Upper lobe of left lung (tissue), 6 donors: ENCODE data around the gene XXYLT1. TPM values are rescaled to one million over a fixed set of nuclear protein-coding genes. Genes with fewer than 3 reads are reported as not detected.

Experiments
- ATAC-seq, 2 donors: fragments of 200-7000 bp; cut with Tn5 transposase; one replicate each; pipeline ENCODE4 v1.9.1; 2022; ENCODE audit warnings: mild to moderate bottlenecking in 2 of 2, moderate library complexity in 2 of 2; ENCODE audit not compliant: low FRiP score in 2 of 2
- DNase-seq, 2 donors: peaks; one replicate each; pipeline ENCODE4 v3.0.0-alpha.2; 2019 to 2020
- H3K27ac ChIP-seq, 4 donors: fragments of 200-600 bp; sonication (generic); one replicate each; pipeline ENCODE4 v1.5.1; 2016 to 2019
- H3K27me3 ChIP-seq, 4 donors: fragments of 200-600 bp; sonication (generic); one replicate each; pipeline ENCODE4 v1.5.1; 2017 to 2019
- H3K36me3 ChIP-seq, 4 donors: fragments of 200-600 bp; sonication (generic); one replicate each; pipeline ENCODE4 v1.5.1; 2016 to 2019
- H3K4me1 ChIP-seq, 4 donors: fragments of 200-600 bp; sonication (generic); one replicate each; pipeline ENCODE4 v1.5.1; 2018 to 2019
- H3K4me3 ChIP-seq, 4 donors: fragments of 200-600 bp; sonication (generic); one replicate each; pipeline ENCODE4 v1.5.1; 2017 to 2019; ENCODE audit warnings: mild to moderate bottlenecking in 2 of 4, moderate library complexity in 1 of 4
- H3K9me3 ChIP-seq, 4 donors: fragments of 200-600 bp; sonication (generic); one replicate each; pipeline ENCODE4 v1.5.1; 2018 to 2019
- CTCF ChIP-seq, 6 experiments: fragments of 450-650 bp in 4 of 6; fragments of 200-600 bp in 2 of 6; sonication (generic) in 2 of 6; IDR thresholded peaks; one replicate each; pipeline ENCODE4 v1.5.1; 2016 to 2019; ENCODE audit warnings: antibody characterized with exemption in 6 of 6
- EP300 ChIP-seq, 4 donors: sonication (generic); formaldehyde crosslinking; IDR thresholded peaks; one replicate each; pipeline ENCODE4 v1.5.1; 2017; ENCODE audit warnings: antibody characterized with exemption in 4 of 4, control low read depth in 2 of 4
- POLR2A ChIP-seq, 4 donors: fragments of 450-650 bp; IDR thresholded peaks; one replicate each; pipeline ENCODE4 v1.5.1; 2016 to 2017; ENCODE audit warnings: antibody characterized with exemption in 4 of 4, mild to moderate bottlenecking in 2 of 4
- POLR2AphosphoS5 ChIP-seq, 2 donors: sonication (generic); formaldehyde crosslinking; IDR thresholded peaks; one replicate each; pipeline ENCODE4 v1.5.1; 2017; ENCODE audit warnings: antibody characterized with exemption in 2 of 2
- WGBS, 2 donors: methylation state at CpG; one replicate each; pipeline ENCODE4 v1.1.5; 2017 to 2018; 5-methylcytosine and 5-hydroxymethylcytosine counted together
- total RNA-seq, 6 donors: library from RNA; depleted of rRNA in 4 of 6; stranded (reverse); fragments of >200 nt in 4 of 6; gene quantifications; one replicate each; pipeline versions ENCODE4 v1.1.0 to v1.2.1, GENCODE V29; 2016 to 2021
- donor health status: DM: no; HTN: no; CAD: no; lungs with moderate emphysema.
- donor health status: DM: no; HTN: yes; CAD: no; lungs with severe emphysema.

Gene XXYLT1
- total RNA-seq, 6 donors from 2014 or later: 6.3 to 9.6 (median 8.6) TPM

DNA sequence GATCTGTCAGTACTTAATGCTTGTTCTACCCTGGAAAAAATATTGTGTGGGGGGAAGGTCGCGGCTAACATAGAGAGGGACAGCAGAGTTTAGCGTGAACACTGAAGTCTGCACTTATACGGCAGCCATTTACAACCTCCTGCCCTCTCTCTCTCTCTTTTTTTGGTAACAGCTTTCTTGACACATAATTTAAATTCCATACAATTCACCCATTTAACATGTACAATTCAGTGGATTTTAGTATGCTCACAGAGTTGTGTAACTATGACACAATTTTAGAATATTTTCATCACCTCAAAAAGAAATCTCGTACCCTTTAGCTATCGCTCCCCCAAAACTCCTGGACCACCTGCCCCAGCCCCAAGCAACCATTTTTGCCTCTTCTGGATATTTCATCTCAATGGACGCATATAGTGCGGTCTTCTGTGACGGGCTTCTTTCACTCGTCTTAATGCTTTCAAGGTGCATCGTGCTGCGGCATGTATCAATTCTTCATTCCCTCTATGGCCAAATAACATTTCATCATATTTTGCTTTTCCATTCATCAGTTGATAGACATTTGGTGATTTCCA, 141.8 kb downstream of the XXYLT1 start:
- ATAC-seq (no peak), DNase-seq (no peak)
- WGBS, 2 donors: 88 to 94% methylated on average over 12 of the region's 12 CpGs
- Histone ChIP-seq H3K36me3 (no peaks in the 10 kb centered on the region), H3K27me3 (no peaks in the 10 kb centered on the region), H3K9me3 (no peaks in the 10 kb centered on the region), H3K27ac (no peak overlapping the region), H3K4me3 (no peak overlapping the region), H3K4me1 (no peaks in the 10 kb centered on the region)
- TF ChIP-seq POLR2AphosphoS5 (IDR thresholded peaks at IDR 0.05) (no peak), EP300 (IDR thresholded peaks at IDR 0.05) (no peak), POLR2A (IDR thresholded peaks at IDR 0.05) (no peak)

DNA sequence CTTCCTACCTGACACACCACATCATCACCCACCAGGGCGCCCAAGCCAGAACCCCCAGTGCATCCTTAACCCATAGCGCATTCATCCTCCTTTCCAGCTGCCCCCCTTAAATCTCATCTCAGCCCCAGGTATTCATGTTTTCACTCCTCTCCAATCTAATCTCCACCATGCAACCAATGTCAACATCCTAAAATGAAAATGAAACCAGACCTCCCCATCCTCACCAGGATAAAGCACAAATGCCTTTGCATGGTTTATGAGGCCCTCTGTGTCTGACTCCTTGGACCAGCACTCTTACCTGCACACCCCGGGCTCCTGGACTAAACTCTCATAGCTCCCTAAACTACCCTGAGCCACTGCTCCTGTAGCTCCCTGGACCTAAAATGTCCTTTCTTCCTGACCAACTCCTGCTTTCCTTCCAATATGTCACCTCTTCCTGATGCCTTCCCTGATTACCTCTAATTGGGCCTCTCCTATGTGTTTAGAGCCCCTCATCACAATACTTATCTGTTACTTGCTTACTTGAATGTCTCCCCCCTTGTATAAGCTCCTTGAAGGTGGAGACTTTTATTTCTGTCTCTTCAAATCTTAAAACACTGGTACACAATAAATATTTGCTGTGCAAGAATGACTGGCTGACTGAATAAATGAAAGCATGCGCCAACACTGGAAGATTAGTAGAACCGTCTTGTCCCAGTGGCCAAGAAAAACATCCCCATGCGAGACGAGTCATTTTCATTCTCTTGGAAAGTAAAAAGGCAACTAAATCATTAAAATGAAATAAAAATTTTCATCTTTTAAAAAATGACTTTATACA, 142.5 kb downstream of the XXYLT1 start:
- DNase-seq (no peak), ATAC-seq (no peak)
- Histone ChIP-seq H3K4me1 (no peaks in the 10 kb centered on the region), H3K27ac (no peak overlapping the region), H3K36me3 (no peaks in the 10 kb centered on the region), H3K4me3 (no peak overlapping the region), H3K27me3 (no peaks in the 10 kb centered on the region), H3K9me3 (no peaks in the 10 kb centered on the region)
- WGBS, 2 donors: 83 to 84% methylated on average over 7 of the region's 7 CpGs
- TF ChIP-seq CTCF (IDR thresholded peaks at IDR 0.05) (no peak), EP300 (IDR thresholded peaks at IDR 0.05) (no peak), POLR2AphosphoS5 (IDR thresholded peaks at IDR 0.05) (no peak), POLR2A (IDR thresholded peaks at IDR 0.05) (no peak)

GRCh38 chr3:195126056-195126605, 144.8 kb downstream of the XXYLT1 start:
- no peaks in the 10 kb centered on the region for H3K27me3 ChIP-seq
- no peaks in the 10 kb centered on the region for H3K9me3 ChIP-seq
- TF ChIP-seq POLR2AphosphoS5 (IDR thresholded peaks at IDR 0.05) (no peak), CTCF (IDR thresholded peaks at IDR 0.05) (no peak), POLR2A (IDR thresholded peaks at IDR 0.05) (no peak), EP300 (IDR thresholded peaks at IDR 0.05) (no peak)
- no peak overlapping the region for H3K27ac ChIP-seq
- no peak for ATAC-seq
- no peaks in the 10 kb centered on the region for H3K4me1 ChIP-seq
- DNase-seq: no peak
- 79 to 88% methylated on average over 10 to 14 of the region's 14 CpGs for WGBS, 2 donors
- H3K4me3 ChIP-seq: no peak overlapping the region
- no peaks in the 10 kb centered on the region for H3K36me3 ChIP-seq

GRCh38 chr3:195125646-195126045, 145.3 kb downstream of the XXYLT1 start:
- TF ChIP-seq POLR2A (IDR thresholded peaks at IDR 0.05): no peak
- TF ChIP-seq EP300 (IDR thresholded peaks at IDR 0.05): no peak
- TF ChIP-seq POLR2AphosphoS5 (IDR thresholded peaks at IDR 0.05): no peak
- TF ChIP-seq CTCF (IDR thresholded peaks at IDR 0.05): no peak
- Histone ChIP-seq H3K27ac (no peak overlapping the region), H3K4me1 (no peaks in the 10 kb centered on the region), H3K4me3 (no peak overlapping the region), H3K27me3 (no peaks in the 10 kb centered on the region), H3K9me3 (no peaks in the 10 kb centered on the region), H3K36me3 (no peaks in the 10 kb centered on the region)
- no peak for ATAC-seq
- DNase-seq: no peak
- WGBS, 2 donors: 97% methylated on average over 11 of the region's 11 CpGs; no CpG with 5 or more reads in 1 of the 2 donors

DNA sequence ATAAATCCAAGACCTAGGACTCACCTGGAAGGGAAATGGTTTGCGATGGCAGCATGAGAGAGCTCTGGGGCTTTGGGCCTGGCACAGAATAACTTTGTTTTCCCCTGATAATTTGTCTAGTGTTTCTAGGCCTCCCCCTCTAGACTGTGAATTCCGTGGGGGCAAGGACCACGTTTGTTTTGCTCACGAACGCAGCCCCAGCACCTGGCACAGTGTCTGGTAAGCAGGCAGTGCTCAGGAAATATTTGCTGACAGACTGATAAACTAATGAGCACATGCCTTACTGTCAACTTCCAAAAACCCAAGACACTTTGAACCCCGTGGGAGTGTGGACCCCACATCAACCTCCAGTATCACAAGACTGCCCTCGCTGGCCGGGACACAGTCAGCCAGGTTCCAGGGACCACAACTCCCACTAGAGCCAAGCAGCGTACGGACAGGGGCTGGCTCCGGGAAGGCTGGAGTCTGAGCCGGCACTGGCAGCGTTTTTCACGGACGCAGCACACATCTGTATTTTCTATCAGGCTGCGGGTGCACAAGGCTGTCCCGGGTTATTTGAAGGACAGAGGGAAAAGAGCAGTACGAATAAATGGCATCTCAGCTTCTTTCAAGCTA, 146.5 kb downstream of the XXYLT1 start:
- H3K9me3 ChIP-seq: no peaks in the 10 kb centered on the region
- DNase-seq (no peak), ATAC-seq (no peak)
- 72 to 73% methylated on average over 12 to 18 of the region's 18 CpGs for WGBS, 2 donors
- H3K27me3 ChIP-seq: no peaks in the 10 kb centered on the region
- no peaks in the 10 kb centered on the region for H3K36me3 ChIP-seq
- H3K4me3 ChIP-seq: no peak overlapping the region
- TF ChIP-seq EP300 (IDR thresholded peaks at IDR 0.05) (no peak), CTCF (IDR thresholded peaks at IDR 0.05) (no peak)
- peaks cover 0 to 7% (median 3%) of the 10 kb centered on the region in 4 donors for H3K4me1 ChIP-seq
- no peak overlapping the region for H3K27ac ChIP-seq
